ENCODE measurements around the gene CHRND.
"Not testable (repeated sequence)": the region's sequence is repeated elsewhere in the genome, so short reads cannot be mapped to it uniquely, and the experiment has no call there.

GRCh38 chr2:232570481-232570880 is 44.5 kb downstream of the CHRND start:
- TF ChIP-seq CTCF (conservative IDR thresholded peaks at IDR 0.05; ENCODE audit: low read depth in 2 of 2); POLR2AphosphoS5 (IDR thresholded peaks at IDR 0.05; ENCODE audit: low read depth); EZH2 (IDR thresholded peaks at IDR 0.05; ENCODE audit: low read depth, unreplicated experiment); CREB1 (CRISPR knock-in tag; IDR thresholded peaks at IDR 0.05; ENCODE audit: low read depth); ZNF114 (CRISPR knock-in tag; IDR thresholded peaks at IDR 0.05); EZH2phosphoT487 (IDR thresholded peaks at IDR 0.05; ENCODE audit: unreplicated experiment); REST (IDR thresholded peaks at IDR 0.05; ENCODE audit: unreplicated experiment); JUNB (IDR thresholded peaks at IDR 0.05; ENCODE audit: unreplicated experiment); STAT1 (IDR thresholded peaks at IDR 0.05; ENCODE audit: unreplicated experiment); ZNF462 (CRISPR knock-in tag; IDR thresholded peaks at IDR 0.05): not testable (repeated sequence)
- TF ChIP-seq, protein P1, sequence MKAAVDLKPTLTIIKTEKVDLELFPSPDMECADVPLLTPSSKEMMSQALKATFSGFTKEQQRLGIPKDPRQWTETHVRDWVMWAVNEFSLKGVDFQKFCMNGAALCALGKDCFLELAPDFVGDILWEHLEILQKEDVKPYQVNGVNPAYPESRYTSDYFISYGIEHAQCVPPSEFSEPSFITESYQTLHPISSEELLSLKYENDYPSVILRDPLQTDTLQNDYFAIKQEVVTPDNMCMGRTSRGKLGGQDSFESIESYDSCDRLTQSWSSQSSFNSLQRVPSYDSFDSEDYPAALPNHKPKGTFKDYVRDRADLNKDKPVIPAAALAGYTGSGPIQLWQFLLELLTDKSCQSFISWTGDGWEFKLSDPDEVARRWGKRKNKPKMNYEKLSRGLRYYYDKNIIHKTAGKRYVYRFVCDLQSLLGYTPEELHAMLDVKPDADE (IDR thresholded peaks at IDR 0.05): not testable (repeated sequence)

All from GM23338 (cell line).